ENCODE results near the gene TOM1L1. TPM values are rescaled to one million over a fixed set of nuclear protein-coding genes. Genes with fewer than 3 reads are reported as not detected.

Gene TOM1L1
- total RNA-seq, 1 donor from 2014 or later = 0.13 TPM

DNA sequence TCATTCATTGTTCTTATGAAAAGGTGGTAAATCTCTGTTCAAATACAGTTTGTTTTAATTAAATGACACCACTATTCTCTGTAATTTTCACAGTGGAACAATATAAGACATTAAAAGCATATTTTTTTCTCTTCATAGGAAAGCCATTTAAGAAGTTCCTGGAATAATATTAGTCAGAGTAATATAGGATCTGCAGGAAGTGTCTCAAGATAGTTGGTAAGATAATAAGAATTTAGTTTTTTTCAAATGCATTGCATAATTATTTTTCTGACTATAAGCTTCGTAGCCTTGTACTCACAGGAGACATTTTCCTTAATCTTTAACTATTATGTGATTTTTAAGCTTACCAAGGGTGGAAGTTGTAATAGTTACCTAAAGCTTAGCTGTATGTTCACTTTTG is 84.8 kb downstream of the TOM1L1 start:
- DNase-seq (ENCODE audit: low read depth in 2 of 2) = no peak

GRCh38 chr17:54990118-54990517 is 89.5 kb downstream of the TOM1L1 start:
- DNase-seq (ENCODE audit: low read depth in 2 of 2) = no peak

- DNase-seq (ENCODE audit: low read depth in 2 of 2) = no peak
These were observed 90.9 kb downstream of the TOM1L1 start for GRCh38 chr17:54991567-54991966.

GRCh38 chr17:54992797-54993639 is 92.4 kb downstream of the TOM1L1 start:
- DNase-seq (ENCODE audit: low read depth in 2 of 2) = peak; percentile 47 to 61

- DNase-seq (ENCODE audit: low read depth in 2 of 2) = no peak
These were observed 95.8 kb downstream of the TOM1L1 start for GRCh38 chr17:54996441-54996840.

DNA sequence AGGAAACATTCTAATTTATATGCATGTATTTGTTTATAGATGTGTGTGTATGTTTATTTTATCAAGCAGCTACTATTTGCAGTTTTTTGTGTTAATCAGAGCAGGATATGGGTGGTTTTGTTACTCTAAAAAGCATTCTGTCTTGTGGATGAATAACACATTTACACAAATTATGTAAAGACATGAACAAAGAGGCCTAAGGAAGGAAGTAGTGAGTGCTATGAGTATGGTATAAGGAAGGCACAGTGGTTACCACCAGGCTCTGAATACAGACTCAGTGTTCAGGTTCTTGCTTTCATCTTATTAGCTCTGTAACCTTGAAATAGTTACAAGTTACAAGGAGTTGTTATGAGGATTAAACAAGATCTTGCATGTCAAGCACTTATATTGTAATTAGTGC is 101.8 kb downstream of the TOM1L1 start:
- no peak for DNase-seq (ENCODE audit: low read depth in 2 of 2)

GRCh38 chr17:55004484-55004883 is 103.8 kb downstream of the TOM1L1 start:
- DNase-seq (ENCODE audit: low read depth in 2 of 2) = no peak

DNA sequence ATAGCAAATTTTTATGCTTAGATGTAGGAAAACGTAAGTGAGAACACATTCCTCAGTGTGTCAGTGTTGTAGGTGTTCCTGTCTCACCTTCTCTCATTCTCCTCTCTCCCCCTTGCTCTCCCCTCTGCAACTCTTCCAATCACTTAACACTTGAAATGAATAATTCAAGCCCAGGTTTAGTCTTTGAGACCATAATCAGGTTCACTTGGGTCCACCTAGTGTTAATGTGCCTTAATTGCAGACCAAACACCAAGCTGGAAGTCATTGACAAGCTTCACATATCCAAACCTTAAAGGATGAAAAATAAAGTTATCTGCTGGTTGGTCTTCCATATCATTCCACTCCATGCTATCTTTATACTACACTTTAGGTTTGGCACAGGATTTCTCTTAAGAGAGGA is 104.9 kb downstream of the TOM1L1 start:
- DNase-seq (ENCODE audit: low read depth in 2 of 2) = peak; percentile 7 to 31

Other genes starting within 250 kb of the TOM1L1 start
- 71.6 and 108 TPM in 2 replicates for gene COX11, start 67.8 kb downstream of the TOM1L1 start, total RNA-seq
- gene STXBP4, start 67.9 kb downstream of the TOM1L1 start, total RNA-seq = 3.7 and 3.8 TPM in 2 replicates